Jurkat, Clone E6-1 (cell line): ENCODE measurements around the gene BHLHE40.

ENCODE experiments used
- DNase-seq: peaks from one replicate; pipeline ENCODE4 v3.0.0-alpha.2; 2011; ENCODE audit warnings: low read depth, low spot score
- H3K4me3 ChIP-seq: 2 replicates; pipeline ENCODE4 v1.5.1; 2011; ENCODE audit warnings: mild to moderate bottlenecking, low read length, control low read depth, moderate library complexity

BHLHE40 gene

GRCh38 chr3:5030152-5030551, 50.9 kb downstream of the BHLHE40 start:
- DNase-seq, result no peak
- no peak overlapping the region for H3K4me3 ChIP-seq

GRCh38 chr3:5032844-5033243, 53.6 kb downstream of the BHLHE40 start:
- no peak for DNase-seq

More at GRCh38 chr3:5032844-5033243, 53.6 kb downstream of the BHLHE40 start:
- no peak overlapping the region for H3K4me3 ChIP-seq
